Measurements from ENCODE around the gene IGF1R. TPM values are rescaled to one million over a fixed set of nuclear protein-coding genes. Genes with fewer than 3 reads are reported as not detected.

IGF1R gene
- total and polyA plus RNA-seq, 2 experiments from 2014 or later = 10.8 to 42.9 TPM

DNA sequence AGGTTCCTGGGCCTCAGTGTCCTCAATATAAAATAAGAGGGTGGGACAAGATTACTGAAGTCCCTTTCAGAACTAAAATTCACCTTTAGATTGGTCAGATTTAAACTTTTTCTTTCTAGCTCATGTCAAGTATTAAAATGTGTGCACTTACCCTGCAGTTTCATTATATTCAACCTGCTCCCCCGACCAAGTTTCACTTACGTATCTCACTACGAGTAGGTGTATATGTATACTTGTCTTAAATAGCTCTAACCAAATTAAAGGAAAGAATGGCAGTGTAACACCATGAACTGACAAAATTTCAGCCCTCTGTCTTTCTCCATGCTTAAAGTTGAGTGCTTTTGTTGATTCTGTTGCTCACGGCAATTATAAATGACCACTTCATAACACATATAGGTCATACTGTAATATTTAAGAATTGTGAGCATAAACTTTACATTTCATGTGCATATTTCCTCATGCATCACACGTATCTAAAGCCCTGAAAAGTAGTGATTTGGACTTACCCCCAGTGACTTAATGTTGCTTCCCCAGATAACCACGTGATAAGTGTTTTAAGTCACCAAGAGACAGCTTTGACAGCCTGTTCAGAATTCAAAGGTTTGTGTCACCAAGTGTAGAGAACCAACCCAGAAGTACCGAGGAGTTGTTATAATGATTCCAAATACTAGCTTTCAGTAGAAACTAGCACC lies 289.2 kb downstream of the IGF1R start:
- H3K27ac ChIP-seq = no peak overlapping the region
- no peaks in the 10 kb centered on the region for H3K27me3 ChIP-seq
- no peak overlapping the region for H2AFZ ChIP-seq
- H4K20me1 ChIP-seq (ENCODE audit: insufficient read depth, poor library complexity, severe bottlenecking) = no peaks in the 10 kb centered on the region
- H3K9me3 ChIP-seq (ENCODE audit: low read depth) = no peaks in the 10 kb centered on the region
- TF ChIP-seq EZH2 (IDR thresholded peaks at IDR 0.05; ENCODE audit: borderline replicate concordance) = no peak
- TF ChIP-seq, protein P1, sequence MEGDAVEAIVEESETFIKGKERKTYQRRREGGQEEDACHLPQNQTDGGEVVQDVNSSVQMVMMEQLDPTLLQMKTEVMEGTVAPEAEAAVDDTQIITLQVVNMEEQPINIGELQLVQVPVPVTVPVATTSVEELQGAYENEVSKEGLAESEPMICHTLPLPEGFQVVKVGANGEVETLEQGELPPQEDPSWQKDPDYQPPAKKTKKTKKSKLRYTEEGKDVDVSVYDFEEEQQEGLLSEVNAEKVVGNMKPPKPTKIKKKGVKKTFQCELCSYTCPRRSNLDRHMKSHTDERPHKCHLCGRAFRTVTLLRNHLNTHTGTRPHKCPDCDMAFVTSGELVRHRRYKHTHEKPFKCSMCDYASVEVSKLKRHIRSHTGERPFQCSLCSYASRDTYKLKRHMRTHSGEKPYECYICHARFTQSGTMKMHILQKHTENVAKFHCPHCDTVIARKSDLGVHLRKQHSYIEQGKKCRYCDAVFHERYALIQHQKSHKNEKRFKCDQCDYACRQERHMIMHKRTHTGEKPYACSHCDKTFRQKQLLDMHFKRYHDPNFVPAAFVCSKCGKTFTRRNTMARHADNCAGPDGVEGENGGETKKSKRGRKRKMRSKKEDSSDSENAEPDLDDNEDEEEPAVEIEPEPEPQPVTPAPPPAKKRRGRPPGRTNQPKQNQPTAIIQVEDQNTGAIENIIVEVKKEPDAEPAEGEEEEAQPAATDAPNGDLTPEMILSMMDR (IDR thresholded peaks at IDR 0.05; ENCODE audit: poor library complexity) = no peak
- no peak for TF ChIP-seq EZH2phosphoT487 (IDR thresholded peaks at IDR 0.05; ENCODE audit: low read depth, severe bottlenecking, unreplicated experiment)
- WGBS (ENCODE audit: low lambda C conversion rate, missing lambda C conversion rate) = 95% methylated on average over 7 of the region's 7 CpGs
- no peak for DNase-seq (ENCODE audit: low spot score)
- no peak overlapping the region for H3K4me3 ChIP-seq
- peaks cover 17% of the 10 kb centered on the region for H3K4me1 ChIP-seq (ENCODE audit: insufficient read depth)
- H3K9me2 ChIP-seq (replicated peaks; ENCODE audit: insufficient read depth) = no peaks in the 10 kb centered on the region
- no peaks in the 10 kb centered on the region for H3K79me2 ChIP-seq
- H3K4me2 ChIP-seq = no peak overlapping the region
- H3K36me3 ChIP-seq (replicated peaks; ENCODE audit: insufficient read depth, low read depth) = no peaks in the 10 kb centered on the region

- H3K9me2 ChIP-seq (replicated peaks; ENCODE audit: insufficient read depth) = no peaks in the 10 kb centered on the region
- H3K27me3 ChIP-seq = no peaks in the 10 kb centered on the region
- H3K36me3 ChIP-seq (replicated peaks; ENCODE audit: insufficient read depth, low read depth) = no peaks in the 10 kb centered on the region
- TF ChIP-seq, protein P1 (IDR thresholded peaks at IDR 0.05; ENCODE audit: poor library complexity) = no peak
- no peak for TF ChIP-seq EZH2phosphoT487 (IDR thresholded peaks at IDR 0.05; ENCODE audit: low read depth, severe bottlenecking, unreplicated experiment)
- TF ChIP-seq EZH2 (IDR thresholded peaks at IDR 0.05; ENCODE audit: borderline replicate concordance) = no peak
- H3K4me1 ChIP-seq (ENCODE audit: insufficient read depth) = peaks cover 22% of the 10 kb centered on the region
- WGBS (ENCODE audit: low lambda C conversion rate, missing lambda C conversion rate) = 98% methylated on average over 4 of the region's 4 CpGs
- H3K4me3 ChIP-seq = no peak overlapping the region
- no peak overlapping the region for H3K4me2 ChIP-seq
- H3K9me3 ChIP-seq (ENCODE audit: low read depth) = no peaks in the 10 kb centered on the region
- no peak overlapping the region for H2AFZ ChIP-seq
- no peaks in the 10 kb centered on the region for H3K79me2 ChIP-seq
- no peak overlapping the region for H3K27ac ChIP-seq
- H4K20me1 ChIP-seq (ENCODE audit: insufficient read depth, poor library complexity, severe bottlenecking) = no peaks in the 10 kb centered on the region
- DNase-seq (ENCODE audit: low spot score) = no peak
Measured at GRCh38 chr15:98938105-98938417, 289.7 kb downstream of the IGF1R start.

DNA sequence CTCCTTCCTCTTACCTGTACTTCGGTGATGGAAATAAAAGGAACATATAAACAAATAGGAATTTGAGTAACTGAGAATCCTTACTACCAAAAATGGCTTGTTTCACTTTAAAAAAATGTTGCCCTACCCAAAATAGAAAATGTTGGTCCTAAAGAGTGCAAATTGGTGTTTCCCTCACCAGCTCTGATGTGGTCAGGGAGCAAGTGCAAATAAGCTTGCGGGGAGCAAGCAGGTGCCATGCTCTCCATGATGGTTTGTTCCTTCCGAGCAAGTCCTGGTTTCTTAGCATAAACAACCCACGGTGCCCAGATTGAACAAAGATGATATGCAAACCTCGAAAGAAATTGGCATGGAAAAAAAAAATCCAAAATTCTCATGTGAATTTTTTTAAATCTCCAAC lies 290.5 kb downstream of the IGF1R start:
- DNase-seq (ENCODE audit: low spot score) = no peak
- TF ChIP-seq EZH2 (IDR thresholded peaks at IDR 0.05; ENCODE audit: borderline replicate concordance) (no peak), EZH2phosphoT487 (IDR thresholded peaks at IDR 0.05; ENCODE audit: low read depth, severe bottlenecking, unreplicated experiment) (no peak)
- TF ChIP-seq, protein P1 (IDR thresholded peaks at IDR 0.05; ENCODE audit: poor library complexity) = no peak
- no peak overlapping the region for H3K4me3 ChIP-seq
- no peak overlapping the region for H2AFZ ChIP-seq
- no peaks in the 10 kb centered on the region for H3K9me3 ChIP-seq (ENCODE audit: low read depth)
- H3K79me2 ChIP-seq = no peaks in the 10 kb centered on the region
- 94% methylated on average over 5 of the region's 5 CpGs for WGBS (ENCODE audit: low lambda C conversion rate, missing lambda C conversion rate)
- peaks cover 29% of the 10 kb centered on the region for H3K4me1 ChIP-seq (ENCODE audit: insufficient read depth)
- H3K36me3 ChIP-seq (replicated peaks; ENCODE audit: insufficient read depth, low read depth) = no peaks in the 10 kb centered on the region
- H3K27me3 ChIP-seq = no peaks in the 10 kb centered on the region
- H3K4me2 ChIP-seq = no peak overlapping the region
- no peaks in the 10 kb centered on the region for H3K9me2 ChIP-seq (replicated peaks; ENCODE audit: insufficient read depth)
- no peak overlapping the region for H3K27ac ChIP-seq
- H4K20me1 ChIP-seq (ENCODE audit: insufficient read depth, poor library complexity, severe bottlenecking) = peaks cover 2% of the 10 kb centered on the region
